Ectodermal cell (in vitro differentiated cells): Measurements from ENCODE around the gene TCF25.

ENCODE experiments used
- H3K27ac ChIP-seq: 2 replicates; pipeline ENCODE4 v1.7.0; 2013; ENCODE audit warnings: mild to moderate bottlenecking, low read depth, low read length; ENCODE audit not compliant: insufficient read depth, poor library complexity, severe bottlenecking
- H3K27me3 ChIP-seq: 2 replicates; pipeline ENCODE4 v1.7.0; 2013; ENCODE audit warnings: mild to moderate bottlenecking, low read length; ENCODE audit not compliant: insufficient read depth, control insufficient read depth, poor library complexity, severe bottlenecking
- H3K36me3 ChIP-seq: one replicate; pipeline ENCODE4 v1.7.0; 2013; ENCODE audit warnings: low read length; ENCODE audit not compliant: control insufficient read depth, insufficient read depth
- H3K4me1 ChIP-seq: one replicate; pipeline ENCODE4 v1.7.0; 2013; ENCODE audit warnings: low read length; ENCODE audit not compliant: control insufficient read depth, insufficient read depth
- H3K4me3 ChIP-seq: 2 replicates; pipeline ENCODE4 v1.7.0; 2013; ENCODE audit warnings: low read depth, low read length, control low read depth; ENCODE audit not compliant: insufficient read depth
- H3K9me3 ChIP-seq: 2 replicates; pipeline ENCODE4 v1.7.0; 2013; ENCODE audit warnings: mild to moderate bottlenecking, low read length, moderate library complexity; ENCODE audit not compliant: control insufficient read depth
- WGBS, 2 experiments: methylation state at CpG; one replicate each; pipeline ENCODE4 v1.1.7; 2013; ENCODE audit warnings: missing lambda C conversion rate in 2 of 2; 5-methylcytosine and 5-hydroxymethylcytosine counted together

Gene TCF25

GRCh38 chr16:89921702-89922476, 48.5 kb downstream of the TCF25 start:
- Histone ChIP-seq H3K4me3 (peak overlapping the region; percentile 76), H3K27ac (peak overlapping the region; percentile 55), H3K36me3 (no peaks in the 10 kb centered on the region), H3K4me1 (peaks cover 38% of the 10 kb centered on the region), H3K27me3 (peaks cover 22% of the 10 kb centered on the region), H3K9me3 (no peaks in the 10 kb centered on the region)
- WGBS, 2 experiments, result 7 to 9% methylated on average over 22 of the region's 22 CpGs

GRCh38 chr16:89922477-89922883, 49.1 kb downstream of the TCF25 start:
- H3K27ac ChIP-seq, result peak overlapping the region; percentile 55
- 0% methylated on average over 31 of the region's 31 CpGs for WGBS, 2 experiments
- peaks cover 22% of the 10 kb centered on the region for H3K27me3 ChIP-seq
- no peaks in the 10 kb centered on the region for H3K9me3 ChIP-seq
- H3K4me1 ChIP-seq, result peaks cover 38% of the 10 kb centered on the region
- peak overlapping the region; percentile 76 for H3K4me3 ChIP-seq
- no peaks in the 10 kb centered on the region for H3K36me3 ChIP-seq

- H3K4me3 ChIP-seq, result peak within 1 kb of the TSS; percentile 76
- no peaks in the 10 kb centered on the region for H3K36me3 ChIP-seq
- peak within 1 kb of the TSS; percentile 55 for H3K27ac ChIP-seq
- 0% methylated on average over 88 of the region's 88 CpGs for whole genome bisulfite sequencing, 2 experiments
- peaks cover 21% of the 10 kb centered on the region for H3K27me3 ChIP-seq
- H3K9me3 ChIP-seq, result no peaks in the 10 kb centered on the region
- peaks cover 37% of the 10 kb centered on the region for H3K4me1 ChIP-seq
Measured at GRCh38 chr16:89922884-89923639, 49.7 kb downstream of the TCF25 start, which contains the start of gene TUBB3. Gene TUBB3 (plus strand): TSS chr16:89923342. CDS start chr16:89923402, 60 bp downstream.

GRCh38 chr16:89923640-89924296, 50.4 kb downstream of the TCF25 start:
- peak overlapping the region; percentile 55 for H3K27ac ChIP-seq

GRCh38 chr16:89924297-89924924, 51.0 kb downstream of the TCF25 start:
- 1% methylated on average over 14 of the region's 14 CpGs for WGBS, 2 experiments
- H3K27ac ChIP-seq, result peak overlapping the region; percentile 18
- peak overlapping the region; percentile 76 for H3K4me3 ChIP-seq
- no peaks in the 10 kb centered on the region for H3K9me3 ChIP-seq
- peaks cover 28% of the 10 kb centered on the region for H3K4me1 ChIP-seq
- H3K36me3 ChIP-seq, result no peaks in the 10 kb centered on the region
- H3K27me3 ChIP-seq, result peaks cover 16% of the 10 kb centered on the region

More at GRCh38 chr16:89923640-89924296, 50.4 kb downstream of the TCF25 start:
- H3K9me3 ChIP-seq, result no peaks in the 10 kb centered on the region
- H3K4me1 ChIP-seq, result peaks cover 30% of the 10 kb centered on the region
- H3K36me3 ChIP-seq, result no peaks in the 10 kb centered on the region
- peak overlapping the region; percentile 76 for H3K4me3 ChIP-seq
- WGBS, 2 experiments, result 1% methylated on average over 41 of the region's 41 CpGs
- H3K27me3 ChIP-seq, result peaks cover 16% of the 10 kb centered on the region

GRCh38 chr16:89924925-89925307, 51.5 kb downstream of the TCF25 start:
- H3K9me3 ChIP-seq, result no peaks in the 10 kb centered on the region
- peak overlapping the region; percentile 18 for H3K27ac ChIP-seq
- H3K4me3 ChIP-seq, result peak overlapping the region; percentile 12
- H3K36me3 ChIP-seq, result no peaks in the 10 kb centered on the region
- H3K27me3 ChIP-seq, result peaks cover 16% of the 10 kb centered on the region
- peaks cover 28% of the 10 kb centered on the region for H3K4me1 ChIP-seq
- 8 to 28% methylated on average over 3 to 4 of the region's 4 CpGs for WGBS, 2 experiments

GRCh38 chr16:89925596-89926079, 52.2 kb downstream of the TCF25 start:
- peak overlapping the region; percentile 48 for H3K27ac ChIP-seq
- H3K9me3 ChIP-seq, result no peaks in the 10 kb centered on the region
- peak overlapping the region; percentile 54 for H3K4me3 ChIP-seq
- H3K36me3 ChIP-seq, result no peaks in the 10 kb centered on the region
- H3K27me3 ChIP-seq, result peaks cover 16% of the 10 kb centered on the region
- peaks cover 21% of the 10 kb centered on the region for H3K4me1 ChIP-seq
- 1% methylated on average over 42 of the region's 42 CpGs for WGBS, 2 experiments

- Histone ChIP-seq H3K4me3 (no peak overlapping the region), H3K27ac (no peak overlapping the region), H3K36me3 (peaks cover 26% of the 10 kb centered on the region), H3K4me1 (no peaks in the 10 kb centered on the region), H3K9me3 (no peaks in the 10 kb centered on the region), H3K27me3 (no peaks in the 10 kb centered on the region)
- 95 to 96% methylated on average over 16 of the region's 16 CpGs for WGBS, 2 experiments
Measured at GRCh38 chr16:89931305-89931896, 58.0 kb downstream of the TCF25 start.

- H3K27ac ChIP-seq, result no peak overlapping the region
- H3K36me3 ChIP-seq, result peaks cover 26% of the 10 kb centered on the region
- WGBS, 2 experiments, result 96 to 97% methylated on average over 6 of the region's 6 CpGs
Measured at GRCh38 chr16:89931964-89932363, 58.6 kb downstream of the TCF25 start.

More at GRCh38 chr16:89931964-89932363, 58.6 kb downstream of the TCF25 start:
- Histone ChIP-seq H3K27me3 (no peaks in the 10 kb centered on the region), H3K4me1 (no peaks in the 10 kb centered on the region), H3K9me3 (no peaks in the 10 kb centered on the region), H3K4me3 (no peak overlapping the region)
